AG09309 (cell line): ENCODE measurements around the gene RAD51B.
A peak's percentile ranks its signal among the peaks of the same experiment; 100 is the strongest.
"Not testable (repeated sequence)": the region's sequence is repeated elsewhere in the genome, so short reads cannot be mapped to it uniquely, and the experiment has no call there.

Experiments used
- DNase-seq: peaks from one replicate; pipeline ENCODE4 v3.0.0-alpha.2; 2010; ENCODE audit warnings: low read depth
- H3K4me3 ChIP-seq: 2 replicates; pipeline ENCODE4 v1.5.1; 2011; ENCODE audit warnings: mild to moderate bottlenecking, low read depth, low read length, moderate library complexity; ENCODE audit not compliant: control insufficient read depth
- CTCF ChIP-seq: IDR thresholded peaks from 2 replicates; pipeline ENCODE4 v1.5.1; 2011; ENCODE audit warnings: mild to moderate bottlenecking, low read depth, low read length, inconsistent platforms; ENCODE audit not compliant: insufficient read depth, control insufficient read depth; ENCODE audit errors: missing control alignments

The RAD51B gene

GRCh38 chr14:68695326-68695768 lies 875.8 kb downstream of the RAD51B start:
- peak; percentile 100 for DNase-seq
- TF ChIP-seq CTCF = no peak
- no peak overlapping the region for H3K4me3 ChIP-seq

GRCh38 chr14:68695856-68696255 lies 876.3 kb downstream of the RAD51B start:
- H3K4me3 ChIP-seq = no peak overlapping the region
- no peak for DNase-seq
- no peak for TF ChIP-seq CTCF

GRCh38 chr14:68696266-68696665 lies 876.7 kb downstream of the RAD51B start:
- DNase-seq = no peak
- H3K4me3 ChIP-seq = no peak overlapping the region
- TF ChIP-seq CTCF = no peak

DNA sequence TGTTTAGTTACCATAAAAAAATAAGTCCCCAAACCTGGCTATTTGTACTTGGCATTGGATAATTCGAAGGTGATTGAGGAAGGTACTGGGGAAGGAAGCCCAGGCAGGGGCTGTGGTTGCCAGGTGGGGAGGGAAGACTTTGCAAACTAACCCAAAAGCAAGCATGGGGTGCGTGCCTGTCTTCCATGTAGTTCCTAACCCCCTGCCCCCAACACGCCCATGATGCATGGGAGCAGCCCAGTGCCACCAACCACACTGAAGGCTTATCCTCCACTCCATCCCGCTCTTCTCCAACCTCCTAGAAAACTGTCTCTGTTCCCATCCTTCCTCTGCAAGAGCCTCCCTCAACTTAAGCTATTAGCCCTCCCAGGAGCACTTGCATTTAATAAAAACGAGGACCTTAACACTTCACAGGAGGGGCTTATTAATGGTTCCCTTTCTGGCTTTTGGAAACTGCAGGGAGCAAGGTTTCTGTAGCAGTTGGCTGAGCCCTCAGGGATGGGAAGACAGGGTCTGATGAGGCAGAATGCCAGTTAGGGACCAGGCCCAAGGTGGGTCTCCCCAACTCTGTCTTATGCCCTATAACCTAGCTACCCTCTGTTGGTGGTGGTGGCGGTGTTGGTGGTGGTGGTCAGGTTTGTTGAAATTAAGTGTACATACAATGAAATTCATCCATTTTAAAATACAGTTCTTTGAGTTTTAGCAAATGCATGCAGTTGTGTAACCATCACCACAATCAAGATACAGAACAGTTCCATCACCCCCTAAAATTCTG lies 877.3 kb downstream of the RAD51B start:
- H3K4me3 ChIP-seq = no peak overlapping the region
- DNase-seq = no peak
- no peak for TF ChIP-seq CTCF

DNA sequence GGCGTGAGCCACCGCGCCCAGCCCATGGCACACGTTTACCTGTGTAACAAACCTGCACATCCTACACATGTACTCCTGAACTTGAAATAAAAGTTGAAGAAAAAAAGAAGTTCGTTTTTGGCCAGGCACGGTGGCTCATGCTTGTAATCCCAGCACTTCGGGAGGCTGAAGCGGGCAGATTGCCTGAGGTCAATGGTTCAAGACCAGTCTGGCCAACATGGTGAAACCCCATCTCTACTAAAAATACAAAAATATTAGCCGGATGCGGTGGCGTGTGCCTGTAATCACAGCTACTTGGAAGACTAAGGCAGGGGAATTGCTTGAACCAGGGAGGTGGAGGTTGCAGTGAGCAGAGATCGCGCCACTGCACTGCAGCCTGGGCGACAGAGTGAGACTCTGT lies 879.2 kb downstream of the RAD51B start:
- not testable (repeated sequence) for H3K4me3 ChIP-seq, DNase-seq

DNA sequence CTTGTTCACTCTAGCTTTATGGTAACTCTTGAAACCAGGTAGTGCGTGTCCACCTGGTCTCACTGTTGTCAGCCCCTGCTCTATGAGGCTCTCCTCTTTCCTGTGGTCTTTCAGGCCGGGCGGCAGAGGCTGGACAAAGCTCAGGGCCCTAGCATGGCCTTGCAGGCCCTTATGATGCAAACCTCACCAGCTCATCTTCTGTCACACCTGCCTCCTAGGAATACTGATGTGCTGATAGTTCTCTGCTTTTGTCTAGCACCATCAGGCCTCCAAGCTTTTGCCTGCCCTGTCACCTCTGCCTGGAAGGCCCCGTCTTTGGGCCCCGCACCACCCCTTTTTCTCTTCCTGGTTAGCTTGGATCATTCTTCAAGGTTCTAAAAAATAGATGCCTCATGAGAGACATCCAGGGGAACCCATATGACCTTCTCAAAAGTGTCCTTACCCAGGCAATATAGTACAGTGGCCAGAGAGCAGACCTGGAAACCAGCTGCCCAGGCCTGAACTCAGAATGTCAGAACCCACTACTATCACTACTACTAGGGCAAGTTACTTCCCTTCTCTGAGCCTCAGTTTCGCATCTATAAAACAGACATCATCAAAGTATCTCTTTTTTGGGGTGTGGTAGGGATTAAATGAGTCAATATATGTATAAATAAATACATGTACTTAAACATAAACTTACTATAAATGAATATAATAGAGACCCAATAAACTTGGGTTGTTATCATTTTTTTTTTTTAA lies 881.6 kb downstream of the RAD51B start:
- H3K4me3 ChIP-seq = no peak overlapping the region
- no peak for TF ChIP-seq CTCF
- no peak for DNase-seq

DNA sequence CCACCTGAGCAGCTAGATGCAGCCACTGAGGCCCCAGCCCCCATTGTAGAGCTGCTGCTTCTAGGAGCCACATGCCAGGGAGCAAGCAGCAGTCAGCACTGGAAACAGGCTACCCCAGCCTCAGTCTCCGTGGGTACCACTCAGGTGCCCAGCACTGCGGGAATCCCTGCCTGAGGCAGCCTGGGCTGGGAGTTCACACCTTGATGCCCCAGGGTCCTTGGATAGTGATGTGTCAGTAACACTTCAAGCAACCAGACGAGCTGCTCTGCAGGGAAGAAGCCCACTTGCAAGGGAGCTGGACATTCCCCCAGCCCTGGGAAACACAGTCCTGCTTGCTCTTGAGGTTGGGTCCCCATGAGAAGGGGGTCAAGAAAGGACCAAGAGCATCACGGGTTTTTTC lies 882.6 kb downstream of the RAD51B start:
- DNase-seq = no peak
- no peak overlapping the region for H3K4me3 ChIP-seq
- TF ChIP-seq CTCF = no peak
